ENCODE measurements around the gene MCM5. TPM values are rescaled to one million over a fixed set of nuclear protein-coding genes. Genes with fewer than 3 reads are reported as not detected.

The MCM5 gene
- total RNA-seq, 2 experiments from 2014 or later: 21.6 to 22.6 TPM

GRCh38 chr22:35418731-35419130 lies 18.8 kb downstream of the MCM5 start:
- Mint-ChIP-seq H3K27me3 (no peaks in the 10 kb centered on the region), H3K4me1 (ENCODE audit: low read depth) (no peaks in the 10 kb centered on the region), H3K9me3 (no peaks in the 10 kb centered on the region), H3K27ac (no peak overlapping the region), H3K4me3 (no peak overlapping the region), H3K36me3 (ENCODE audit: low read depth) (peaks cover 90% of the 10 kb centered on the region)
- no peak overlapping the region for H3K27ac ChIP-seq (ENCODE audit: low read depth in 1 of 2, low read length in 2 of 2)
- ChIA-PET CTCF (no interaction called here), POLR2A (no interaction called here)
- DNase-seq: no peak
- intact Hi-C loops (cut with DNase I, micrococcal nuclease): no loop called here
- TF ChIP-seq, protein P1, sequence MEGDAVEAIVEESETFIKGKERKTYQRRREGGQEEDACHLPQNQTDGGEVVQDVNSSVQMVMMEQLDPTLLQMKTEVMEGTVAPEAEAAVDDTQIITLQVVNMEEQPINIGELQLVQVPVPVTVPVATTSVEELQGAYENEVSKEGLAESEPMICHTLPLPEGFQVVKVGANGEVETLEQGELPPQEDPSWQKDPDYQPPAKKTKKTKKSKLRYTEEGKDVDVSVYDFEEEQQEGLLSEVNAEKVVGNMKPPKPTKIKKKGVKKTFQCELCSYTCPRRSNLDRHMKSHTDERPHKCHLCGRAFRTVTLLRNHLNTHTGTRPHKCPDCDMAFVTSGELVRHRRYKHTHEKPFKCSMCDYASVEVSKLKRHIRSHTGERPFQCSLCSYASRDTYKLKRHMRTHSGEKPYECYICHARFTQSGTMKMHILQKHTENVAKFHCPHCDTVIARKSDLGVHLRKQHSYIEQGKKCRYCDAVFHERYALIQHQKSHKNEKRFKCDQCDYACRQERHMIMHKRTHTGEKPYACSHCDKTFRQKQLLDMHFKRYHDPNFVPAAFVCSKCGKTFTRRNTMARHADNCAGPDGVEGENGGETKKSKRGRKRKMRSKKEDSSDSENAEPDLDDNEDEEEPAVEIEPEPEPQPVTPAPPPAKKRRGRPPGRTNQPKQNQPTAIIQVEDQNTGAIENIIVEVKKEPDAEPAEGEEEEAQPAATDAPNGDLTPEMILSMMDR (IDR thresholded peaks at IDR 0.05): no peak
- no peaks in the 10 kb centered on the region for H3K27me3 ChIP-seq (ENCODE audit: control insufficient read depth in 1 of 2, insufficient read depth in 2 of 2, low read length in 2 of 2)
- no peaks in the 10 kb centered on the region for H3K4me1 ChIP-seq (ENCODE audit: insufficient read depth, low read length)
- H3K4me3 ChIP-seq (ENCODE audit: low read length): no peak overlapping the region
- ATAC-seq (ENCODE audit: poor library complexity): no peak
- no peaks in the 10 kb centered on the region for H3K9me3 ChIP-seq (ENCODE audit: control insufficient read depth in 1 of 2, insufficient read depth in 1 of 2, low read length in 2 of 2)
- H3K36me3 ChIP-seq (ENCODE audit: insufficient read depth, low read length): peaks cover 97% of the 10 kb centered on the region

GRCh38 chr22:35419756-35420155 lies 19.8 kb downstream of the MCM5 start:
- H3K9me3 ChIP-seq (ENCODE audit: control insufficient read depth in 1 of 2, insufficient read depth in 1 of 2, low read length in 2 of 2): no peaks in the 10 kb centered on the region
- CTCF ChIA-PET: interaction anchor here (2.3 kb wide), 1 partner anchor 11 kb away, joined by 6 read pairs; no protein-coding TSS in a partner anchor
- Mint-ChIP-seq H3K4me1 (ENCODE audit: low read depth) (no peaks in the 10 kb centered on the region), H3K27me3 (no peaks in the 10 kb centered on the region), H3K27ac (no peak overlapping the region), H3K9me3 (no peaks in the 10 kb centered on the region), H3K4me3 (no peak overlapping the region), H3K36me3 (ENCODE audit: low read depth) (peaks cover 91% of the 10 kb centered on the region)
- H3K27ac ChIP-seq (ENCODE audit: low read depth in 1 of 2, low read length in 2 of 2): no peak overlapping the region
- intact Hi-C loops (cut with DNase I, micrococcal nuclease): no loop called here
- peaks cover 97% of the 10 kb centered on the region for H3K36me3 ChIP-seq (ENCODE audit: insufficient read depth, low read length)
- no peaks in the 10 kb centered on the region for H3K27me3 ChIP-seq (ENCODE audit: control insufficient read depth in 1 of 2, insufficient read depth in 2 of 2, low read length in 2 of 2)
- POLR2A ChIA-PET: no interaction called here
- no peak for ATAC-seq (ENCODE audit: poor library complexity)
- TF ChIP-seq, protein P1 (IDR thresholded peaks at IDR 0.05): no peak
- H3K4me1 ChIP-seq (ENCODE audit: insufficient read depth, low read length): no peaks in the 10 kb centered on the region
- DNase-seq: no peak
- no peak overlapping the region for H3K4me3 ChIP-seq (ENCODE audit: low read length)

DNA sequence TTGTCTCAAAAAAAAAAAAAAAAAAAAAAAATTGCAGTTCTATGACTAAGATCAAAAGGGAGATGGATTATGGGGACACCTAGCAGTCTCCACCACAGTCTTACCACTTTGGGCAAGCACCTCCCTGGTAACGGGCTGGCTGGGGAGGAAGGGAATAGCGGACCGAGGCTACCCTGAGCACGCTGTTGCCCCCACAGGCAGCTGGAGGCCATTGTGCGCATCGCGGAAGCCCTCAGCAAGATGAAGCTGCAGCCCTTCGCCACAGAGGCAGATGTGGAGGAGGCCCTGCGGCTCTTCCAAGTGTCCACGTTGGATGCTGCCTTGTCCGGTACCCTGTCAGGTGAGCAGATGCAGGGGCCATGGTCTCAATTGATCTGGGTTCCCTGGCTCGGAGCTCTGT lies 21.2 kb downstream of the MCM5 start:
- Mint-ChIP-seq H3K27ac (no peak overlapping the region), H3K36me3 (ENCODE audit: low read depth) (peaks cover 80% of the 10 kb centered on the region), H3K4me1 (ENCODE audit: low read depth) (no peaks in the 10 kb centered on the region), H3K4me3 (no peak overlapping the region), H3K27me3 (no peaks in the 10 kb centered on the region), H3K9me3 (no peaks in the 10 kb centered on the region)
- no peak overlapping the region for H3K4me3 ChIP-seq (ENCODE audit: low read length)
- TF ChIP-seq, protein P1 (IDR thresholded peaks at IDR 0.05): no peak
- CTCF ChIA-PET: interaction anchor here (2.3 kb wide), 1 partner anchor 10 kb away, joined by 6 read pairs; no protein-coding TSS in a partner anchor
- peaks cover 89% of the 10 kb centered on the region for H3K36me3 ChIP-seq (ENCODE audit: insufficient read depth, low read length)
- no peak for ATAC-seq (ENCODE audit: poor library complexity)
- no peaks in the 10 kb centered on the region for H3K4me1 ChIP-seq (ENCODE audit: insufficient read depth, low read length)
- intact Hi-C loops (cut with DNase I, micrococcal nuclease): no loop called here
- DNase-seq: no peak
- no peaks in the 10 kb centered on the region for H3K9me3 ChIP-seq (ENCODE audit: control insufficient read depth in 1 of 2, insufficient read depth in 1 of 2, low read length in 2 of 2)
- POLR2A ChIA-PET: no interaction called here
- H3K27ac ChIP-seq (ENCODE audit: low read depth in 1 of 2, low read length in 2 of 2): no peak overlapping the region
- H3K27me3 ChIP-seq (ENCODE audit: control insufficient read depth in 1 of 2, insufficient read depth in 2 of 2, low read length in 2 of 2): no peaks in the 10 kb centered on the region

Measured in CD4-positive, alpha-beta T cell (primary cell).